ENCODE data around the gene NRP1.

Gene NRP1

GRCh38 chr10:33365301-33365700 lies 30.8 kb upstream of the NRP1 start:
- no peaks in the 10 kb centered on the region for H3K4me1 Mint-ChIP-seq (ENCODE audit: low read depth in 2 of 2)
- H3K27ac Mint-ChIP-seq, result no peak overlapping the region
- H3K9me3 Mint-ChIP-seq, result peaks cover 0 to 8% of the 10 kb centered on the region in 2 donors
- DNase-seq (no peak), ATAC-seq (replicated peaks) (no peak)
- H3K4me3 Mint-ChIP-seq, result no peak overlapping the region
- H3K36me3 Mint-ChIP-seq (ENCODE audit: insufficient read depth), result no peaks in the 10 kb centered on the region
- peaks cover 31 to 45% of the 10 kb centered on the region in 2 donors for H3K27me3 Mint-ChIP-seq

- peaks cover 0 to 8% of the 10 kb centered on the region in 2 donors for H3K9me3 Mint-ChIP-seq
- H3K4me1 Mint-ChIP-seq (ENCODE audit: low read depth in 2 of 2), result no peaks in the 10 kb centered on the region
- DNase-seq, result no peak
- H3K27ac Mint-ChIP-seq, result no peak overlapping the region
- H3K4me3 Mint-ChIP-seq, result no peak overlapping the region
- no peak for ATAC-seq (replicated peaks)
- H3K27me3 Mint-ChIP-seq, result peaks cover 30 to 42% of the 10 kb centered on the region in 2 donors
- H3K36me3 Mint-ChIP-seq (ENCODE audit: insufficient read depth), result no peaks in the 10 kb centered on the region
Measured at GRCh38 chr10:33363106-33363505, 28.6 kb upstream of the NRP1 start.

GRCh38 chr10:33358016-33358415 lies 23.5 kb upstream of the NRP1 start:
- Mint-ChIP-seq H3K27me3 (peaks cover 20 to 38% of the 10 kb centered on the region in 2 donors), H3K27ac (no peak overlapping the region), H3K36me3 (ENCODE audit: insufficient read depth) (no peaks in the 10 kb centered on the region), H3K4me3 (no peak overlapping the region), H3K4me1 (ENCODE audit: low read depth in 2 of 2) (no peaks in the 10 kb centered on the region), H3K9me3 (no peaks in the 10 kb centered on the region)
- ATAC-seq (replicated peaks) (no peak), DNase-seq (no peak)

GRCh38 chr10:33355274-33355673 lies 20.8 kb upstream of the NRP1 start:
- ATAC-seq (replicated peaks), result no peak
- no peak for DNase-seq
- no peak overlapping the region for H3K27ac Mint-ChIP-seq
- H3K4me3 Mint-ChIP-seq, result no peak overlapping the region
- peaks cover 17 to 19% of the 10 kb centered on the region in 2 donors for H3K27me3 Mint-ChIP-seq
- no peaks in the 10 kb centered on the region for H3K4me1 Mint-ChIP-seq (ENCODE audit: low read depth in 2 of 2)
- no peaks in the 10 kb centered on the region for H3K36me3 Mint-ChIP-seq (ENCODE audit: insufficient read depth)
- H3K9me3 Mint-ChIP-seq, result no peaks in the 10 kb centered on the region

- ATAC-seq (replicated peaks), result no peak
- no peaks in the 10 kb centered on the region for H3K9me3 Mint-ChIP-seq
- DNase-seq, result no peak
- H3K4me1 Mint-ChIP-seq (ENCODE audit: low read depth in 2 of 2), result no peaks in the 10 kb centered on the region
- H3K4me3 Mint-ChIP-seq, result no peak overlapping the region
- H3K27me3 Mint-ChIP-seq, result peaks cover 8 to 10% of the 10 kb centered on the region in 2 donors
- no peaks in the 10 kb centered on the region for H3K36me3 Mint-ChIP-seq (ENCODE audit: insufficient read depth)
- no peak overlapping the region for H3K27ac Mint-ChIP-seq
Measured at GRCh38 chr10:33353853-33354252, 19.4 kb upstream of the NRP1 start.

GRCh38 chr10:33353334-33353733 lies 18.9 kb upstream of the NRP1 start:
- DNase-seq (no peak), ATAC-seq (replicated peaks) (no peak)
- Mint-ChIP-seq H3K4me1 (ENCODE audit: low read depth in 2 of 2) (no peaks in the 10 kb centered on the region), H3K27ac (no peak overlapping the region), H3K27me3 (peaks cover 8 to 10% of the 10 kb centered on the region in 2 donors), H3K9me3 (no peaks in the 10 kb centered on the region), H3K4me3 (no peak overlapping the region), H3K36me3 (ENCODE audit: insufficient read depth) (no peaks in the 10 kb centered on the region)

GRCh38 chr10:33352615-33353014 lies 18.1 kb upstream of the NRP1 start:
- Mint-ChIP-seq H3K4me3 (no peak overlapping the region), H3K27me3 (peaks cover 11 to 13% of the 10 kb centered on the region in 2 donors), H3K27ac (no peak overlapping the region), H3K9me3 (no peaks in the 10 kb centered on the region), H3K4me1 (ENCODE audit: low read depth in 2 of 2) (no peaks in the 10 kb centered on the region), H3K36me3 (ENCODE audit: insufficient read depth) (no peaks in the 10 kb centered on the region)
- no peak for ATAC-seq (replicated peaks)
- no peak for DNase-seq

- Mint-ChIP-seq H3K27me3 (peaks cover 11 to 14% of the 10 kb centered on the region in 2 donors), H3K27ac (no peak overlapping the region), H3K4me1 (ENCODE audit: low read depth in 2 of 2) (no peaks in the 10 kb centered on the region), H3K4me3 (no peak overlapping the region), H3K36me3 (ENCODE audit: insufficient read depth) (no peaks in the 10 kb centered on the region), H3K9me3 (no peaks in the 10 kb centered on the region)
- no peak for ATAC-seq (replicated peaks)
- DNase-seq, result no peak
Measured at GRCh38 chr10:33352175-33352574, 17.7 kb upstream of the NRP1 start.

GRCh38 chr10:33350041-33350440 lies 15.6 kb upstream of the NRP1 start:
- Mint-ChIP-seq H3K36me3 (ENCODE audit: insufficient read depth) (no peaks in the 10 kb centered on the region), H3K9me3 (no peaks in the 10 kb centered on the region), H3K4me1 (ENCODE audit: low read depth in 2 of 2) (no peaks in the 10 kb centered on the region), H3K4me3 (no peak overlapping the region), H3K27me3 (peaks cover 31% of the 10 kb centered on the region in 2 donors), H3K27ac (no peak overlapping the region)
- no peak for ATAC-seq (replicated peaks)
- DNase-seq, result no peak

- no peak overlapping the region for H3K27ac Mint-ChIP-seq
- H3K4me1 Mint-ChIP-seq (ENCODE audit: low read depth in 2 of 2), result no peaks in the 10 kb centered on the region
- H3K36me3 Mint-ChIP-seq (ENCODE audit: insufficient read depth), result no peaks in the 10 kb centered on the region
- ATAC-seq (replicated peaks) (no peak), DNase-seq (no peak)
- H3K4me3 Mint-ChIP-seq, result no peak overlapping the region
- H3K27me3 Mint-ChIP-seq, result peaks cover 39% of the 10 kb centered on the region in 2 donors
- H3K9me3 Mint-ChIP-seq, result peaks cover 0 to 3% of the 10 kb centered on the region in 2 donors
Measured at GRCh38 chr10:33349268-33349667, 14.8 kb upstream of the NRP1 start.

- H3K9me3 Mint-ChIP-seq, result peaks cover 0 to 3% of the 10 kb centered on the region in 2 donors
- no peak overlapping the region for H3K4me3 Mint-ChIP-seq
- no peak for DNase-seq
- H3K4me1 Mint-ChIP-seq (ENCODE audit: low read depth in 2 of 2), result no peaks in the 10 kb centered on the region
- no peaks in the 10 kb centered on the region for H3K36me3 Mint-ChIP-seq (ENCODE audit: insufficient read depth)
- ATAC-seq (replicated peaks), result no peak
- peaks cover 47 to 52% of the 10 kb centered on the region in 2 donors for H3K27me3 Mint-ChIP-seq
- no peak overlapping the region for H3K27ac Mint-ChIP-seq
Measured at GRCh38 chr10:33347211-33347610, 12.7 kb upstream of the NRP1 start.

GRCh38 chr10:33345236-33345635 lies 10.8 kb upstream of the NRP1 start:
- no peak for DNase-seq
- Mint-ChIP-seq H3K27me3 (peaks cover 42 to 52% of the 10 kb centered on the region in 2 donors), H3K27ac (no peak overlapping the region), H3K9me3 (peaks cover 0 to 3% of the 10 kb centered on the region in 2 donors), H3K4me1 (ENCODE audit: low read depth in 2 of 2) (peaks cover 0 to 6% of the 10 kb centered on the region in 2 donors), H3K36me3 (ENCODE audit: insufficient read depth) (no peaks in the 10 kb centered on the region), H3K4me3 (no peak overlapping the region)
- no peak for ATAC-seq (replicated peaks)

GRCh38 chr10:33344676-33345075 lies 10.2 kb upstream of the NRP1 start:
- no peak for DNase-seq
- H3K36me3 Mint-ChIP-seq (ENCODE audit: insufficient read depth), result no peaks in the 10 kb centered on the region
- no peak for ATAC-seq (replicated peaks)
- H3K27ac Mint-ChIP-seq, result no peak overlapping the region
- no peak overlapping the region for H3K4me3 Mint-ChIP-seq
- peaks cover 0 to 6% of the 10 kb centered on the region in 2 donors for H3K4me1 Mint-ChIP-seq (ENCODE audit: low read depth in 2 of 2)
- H3K9me3 Mint-ChIP-seq, result peaks cover 0 to 3% of the 10 kb centered on the region in 2 donors
- H3K27me3 Mint-ChIP-seq, result peaks cover 45 to 58% of the 10 kb centered on the region in 2 donors

GRCh38 chr10:33341637-33342036 lies 7.2 kb upstream of the NRP1 start:
- no peak for ATAC-seq (replicated peaks)
- H3K9me3 Mint-ChIP-seq, result peaks cover 0 to 3% of the 10 kb centered on the region in 2 donors
- no peak overlapping the region for H3K4me3 Mint-ChIP-seq
- peaks cover 54 to 66% of the 10 kb centered on the region in 2 donors for H3K27me3 Mint-ChIP-seq
- peaks cover 3 to 6% of the 10 kb centered on the region in 2 donors for H3K4me1 Mint-ChIP-seq (ENCODE audit: low read depth in 2 of 2)
- H3K36me3 Mint-ChIP-seq (ENCODE audit: insufficient read depth), result no peaks in the 10 kb centered on the region
- H3K27ac Mint-ChIP-seq, result no peak overlapping the region
- no peak for DNase-seq

All from effector memory CD8-positive, alpha-beta T cell (primary cell).